ENCODE measurements around the gene ITIH5.

DNA sequence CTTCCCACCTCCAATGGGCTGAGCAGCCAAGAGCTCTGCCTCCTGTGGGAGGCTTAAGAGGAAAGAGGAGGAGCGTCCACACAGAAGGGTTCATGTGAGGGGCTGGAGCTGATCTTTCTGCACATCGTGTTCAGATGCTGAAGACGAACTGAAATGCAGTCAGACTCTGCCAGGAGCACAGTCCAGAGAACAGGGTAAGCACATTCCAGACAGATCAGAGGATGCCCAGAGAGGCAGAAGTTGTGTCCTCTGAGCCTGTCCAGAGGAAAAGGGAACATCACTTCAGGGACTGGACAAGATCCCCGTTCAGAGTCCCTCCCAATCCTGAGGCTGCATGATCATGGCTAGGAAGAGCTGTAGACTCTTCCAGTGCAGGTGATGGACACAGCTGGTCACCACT, 72.9 kb downstream of the ITIH5 start:
- no peak for TF ChIP-seq CTCF (IDR thresholded peaks at IDR 0.05)
- no peak for TF ChIP-seq ZFX (IDR thresholded peaks at IDR 0.05; ENCODE audit: borderline replicate concordance)

Measured in 22Rv1 (cell line).